ENCODE results near the gene PIR.

PIR gene

DNA sequence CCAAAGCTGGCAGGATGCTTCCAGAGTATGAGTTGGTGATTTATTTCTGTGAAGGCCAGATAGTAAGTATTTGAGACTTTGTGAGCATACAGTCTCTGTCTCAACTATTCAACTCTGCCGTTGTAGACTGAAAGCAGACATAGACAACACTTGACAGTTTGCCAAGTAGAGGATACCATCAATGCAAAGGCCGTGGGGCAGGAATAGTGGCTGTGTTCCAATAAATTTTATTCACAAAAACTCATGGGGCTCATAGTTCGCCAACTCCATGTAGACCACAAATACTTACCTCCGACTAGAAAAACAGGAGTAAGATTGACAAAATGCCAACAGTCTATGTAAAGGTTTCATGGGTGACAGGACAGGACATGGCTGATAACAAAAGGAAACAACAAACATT lies 3.7 kb upstream of the PIR start:
- DNase-seq (ENCODE audit: low read depth, low spot score): no peak

DNA sequence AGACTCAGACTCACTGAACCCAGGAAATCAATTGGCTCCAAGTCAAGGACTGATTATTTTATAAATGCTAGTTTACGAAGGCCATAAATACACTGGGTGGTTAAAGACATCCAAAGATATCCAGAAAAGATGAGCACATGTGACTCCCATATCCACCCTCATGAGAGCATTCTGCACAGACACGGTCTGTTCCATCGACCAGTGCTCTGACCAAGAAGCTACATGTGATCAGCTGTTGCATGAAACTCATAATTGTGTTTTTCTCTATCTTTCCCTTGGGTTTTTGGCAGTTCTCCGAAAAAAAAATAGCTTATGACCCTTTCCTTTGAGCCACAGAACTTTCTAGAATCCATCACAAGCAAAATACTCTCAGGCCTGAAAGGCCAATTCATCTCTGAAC lies 2.7 kb upstream of the PIR start:
- DNase-seq (ENCODE audit: low read depth, low spot score): no peak
- H3K4me3 ChIP-seq (ENCODE audit: low read length): no peak overlapping the region

More for the DNA sequence above, 3.7 kb upstream of the PIR start:
- H3K4me3 ChIP-seq (ENCODE audit: low read length): no peak overlapping the region

DNA sequence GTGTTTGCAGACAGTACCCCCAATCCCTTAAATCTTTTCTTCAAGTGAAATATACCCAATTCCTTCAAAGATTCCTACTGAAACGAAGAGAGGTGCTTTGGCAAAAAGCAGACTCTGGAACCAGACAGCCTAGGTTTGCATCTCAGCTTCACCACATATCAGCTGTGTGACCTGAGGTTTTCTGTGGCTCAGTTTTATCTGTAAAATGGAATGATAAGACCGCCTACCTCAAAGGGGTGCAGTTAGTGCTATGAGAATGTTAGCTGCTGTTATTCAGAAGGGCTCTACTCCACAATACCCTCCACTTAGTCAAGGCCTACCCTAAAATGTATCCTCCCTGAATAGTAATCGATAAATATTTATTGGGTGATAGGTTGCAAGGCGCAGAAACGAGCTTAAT lies 664 bp downstream of the PIR start:
- DNase-seq (ENCODE audit: low read depth, low spot score): no peak
- no peak overlapping the region for H3K4me3 ChIP-seq (ENCODE audit: low read length)

DNA sequence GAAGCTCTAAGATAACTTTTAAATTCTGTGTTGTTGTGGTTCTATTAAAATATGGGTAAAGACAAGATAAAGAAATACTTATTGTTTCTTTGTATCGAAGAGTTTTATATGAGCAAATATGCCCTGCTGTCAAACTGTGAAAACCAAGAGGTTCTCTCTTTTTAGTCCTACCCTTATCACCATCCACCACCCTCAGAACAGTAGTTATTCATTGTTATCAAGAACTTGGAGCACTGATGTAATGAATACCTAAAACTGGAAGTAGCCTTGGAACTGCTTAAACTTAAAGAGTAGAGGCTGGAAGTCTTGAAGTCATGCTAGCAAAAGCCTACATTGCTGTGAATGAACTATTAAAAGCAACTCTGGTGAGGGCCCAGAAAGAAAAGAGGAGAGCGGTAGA lies 9.2 kb downstream of the PIR start:
- no peak for DNase-seq (ENCODE audit: low read depth, low spot score)
- H3K4me3 ChIP-seq (ENCODE audit: low read length): no peak overlapping the region

DNA sequence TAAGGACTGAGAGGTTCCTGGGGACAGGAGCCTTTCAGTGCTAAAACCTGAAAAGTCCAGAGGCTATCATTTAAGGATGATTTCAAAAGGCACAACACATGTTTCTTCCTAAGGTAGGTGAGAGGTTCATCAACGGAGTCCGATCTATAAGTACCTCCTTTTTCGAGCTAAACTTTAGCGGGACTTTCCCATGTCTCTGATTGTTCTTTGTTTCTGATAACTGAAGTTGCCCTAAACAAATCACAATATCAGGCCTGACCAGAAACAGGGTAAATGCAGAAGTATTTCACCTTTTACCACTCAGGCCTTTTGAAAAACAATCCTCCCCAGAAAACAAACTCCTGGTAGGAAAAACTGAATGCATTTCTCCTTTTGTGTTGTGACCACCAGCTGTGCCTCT lies 17.6 kb downstream of the PIR start:
- H3K4me3 ChIP-seq (ENCODE audit: low read length): no peak overlapping the region
- no peak for DNase-seq (ENCODE audit: low read depth, low spot score)

DNA sequence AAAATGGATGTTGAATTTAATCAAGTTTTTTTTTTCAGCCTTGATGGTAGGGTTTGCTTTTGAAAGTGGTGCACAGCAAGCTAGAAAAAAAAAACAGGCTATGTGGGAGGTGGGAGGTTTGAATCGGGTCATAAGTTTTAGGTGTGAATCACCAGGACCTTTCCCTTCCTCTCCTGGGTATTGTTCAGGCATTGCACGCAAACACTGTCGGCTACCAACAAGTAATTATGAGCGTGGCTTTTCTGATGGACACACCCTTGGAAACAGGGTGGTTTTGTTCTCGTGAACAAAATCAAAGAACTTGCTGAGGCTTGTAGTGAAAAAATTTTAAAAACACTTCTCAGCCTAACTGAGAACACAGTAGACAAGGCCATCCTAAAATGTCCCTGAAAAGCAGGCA lies 18.1 kb downstream of the PIR start:
- DNase-seq (ENCODE audit: low read depth, low spot score): no peak
- H3K4me3 ChIP-seq (ENCODE audit: low read length): no peak overlapping the region

DNA sequence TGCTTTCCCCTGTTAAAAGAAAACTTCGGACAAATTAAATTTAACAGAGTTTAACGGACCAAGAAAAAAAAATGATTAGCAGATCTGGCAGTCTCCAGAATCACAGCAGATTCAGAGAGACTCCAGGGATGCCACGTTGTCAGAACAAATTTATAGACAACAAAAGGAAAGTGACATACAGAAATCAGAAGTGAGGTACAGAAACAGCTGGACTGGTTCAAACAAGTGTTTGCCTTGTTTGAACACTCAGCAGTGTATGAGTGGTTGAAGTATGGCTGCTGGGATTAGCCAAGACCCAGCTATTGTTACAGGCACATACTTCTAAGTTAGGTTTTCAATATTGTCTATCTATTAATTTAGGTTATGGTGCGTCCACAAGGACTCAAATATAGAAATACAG lies 19.1 kb downstream of the PIR start:
- no peak overlapping the region for H3K4me3 ChIP-seq (ENCODE audit: low read length)
- no peak for DNase-seq (ENCODE audit: low read depth, low spot score)

DNA sequence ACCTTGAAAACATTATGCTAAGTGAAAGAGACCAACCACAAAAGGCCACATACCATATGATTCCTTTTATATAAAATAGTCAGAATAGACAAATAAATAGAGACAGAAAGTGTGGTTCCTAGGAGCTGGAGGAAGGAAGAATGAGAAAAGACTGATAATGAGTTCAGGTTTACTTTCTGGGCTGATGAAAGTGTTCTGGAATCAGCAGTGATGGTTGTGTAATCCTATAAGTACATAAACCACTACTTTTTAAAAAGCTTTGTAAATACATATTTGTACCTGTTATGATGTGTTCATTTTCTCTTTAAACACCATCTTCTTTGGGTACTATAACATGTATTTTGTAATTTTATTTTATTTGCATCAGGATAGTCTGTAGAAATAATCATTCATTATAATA lies 20.6 kb downstream of the PIR start:
- DNase-seq (ENCODE audit: low read depth, low spot score): no peak
- no peak overlapping the region for H3K4me3 ChIP-seq (ENCODE audit: low read length)

DNA sequence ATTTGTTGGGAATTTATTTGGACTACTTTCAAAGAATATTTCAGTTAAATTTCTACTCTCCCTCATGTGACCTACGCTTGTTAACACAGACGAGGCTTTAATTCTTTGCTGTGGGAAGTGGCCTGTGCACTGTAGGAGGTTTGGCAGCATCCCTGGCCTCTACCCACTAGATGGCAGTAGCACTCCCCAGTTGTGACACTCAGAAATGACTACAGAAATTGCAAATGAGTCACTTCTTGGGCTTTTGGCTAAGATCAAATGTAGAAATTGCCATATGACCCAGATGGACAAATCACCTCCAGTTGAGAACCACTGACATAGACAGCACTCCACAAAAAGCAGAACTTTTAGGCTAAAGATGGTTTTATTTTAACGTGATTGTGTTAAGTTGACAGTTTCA lies 22.1 kb downstream of the PIR start:
- no peak overlapping the region for H3K4me3 ChIP-seq (ENCODE audit: low read length)
- DNase-seq (ENCODE audit: low read depth, low spot score): peak; percentile 19

DNA sequence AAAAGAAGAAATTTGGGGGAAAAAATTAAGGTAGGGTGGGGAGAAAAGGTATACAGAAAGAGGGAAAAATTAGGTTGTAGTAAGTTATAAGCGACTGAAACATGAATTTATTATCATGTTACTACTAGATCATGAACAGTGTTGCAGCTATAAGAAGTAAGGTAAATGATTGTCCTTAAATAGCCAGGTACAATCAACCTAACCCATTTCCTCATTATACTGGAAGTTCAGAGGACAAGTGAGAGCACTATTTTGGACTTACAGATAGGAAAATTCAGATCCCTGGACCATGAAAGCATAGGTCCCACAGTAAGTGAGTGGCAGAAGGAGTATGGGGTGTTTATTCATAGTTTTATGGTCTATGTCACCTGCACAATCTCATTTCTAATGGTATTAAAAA lies 23.5 kb downstream of the PIR start:
- no peak overlapping the region for H3K4me3 ChIP-seq (ENCODE audit: low read length)
- no peak for DNase-seq (ENCODE audit: low read depth, low spot score)

DNA sequence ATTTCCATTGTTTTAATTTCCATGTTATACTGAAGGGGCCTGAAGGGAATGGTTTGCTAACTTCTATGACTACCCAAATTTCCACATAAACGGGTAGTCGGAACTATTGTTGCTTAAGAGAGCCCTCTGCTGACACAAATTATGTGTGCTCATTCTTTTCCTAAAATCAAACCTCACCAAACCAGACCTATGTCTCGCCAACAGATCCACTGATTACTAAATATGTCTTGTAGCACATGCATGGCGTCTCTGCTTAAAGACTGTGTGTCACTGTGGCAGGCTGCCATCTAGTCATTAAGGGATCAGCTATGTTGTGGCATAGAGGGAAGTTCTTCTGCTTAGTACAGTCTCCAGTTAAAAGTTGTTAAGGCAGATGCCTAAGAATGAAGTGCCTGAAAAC lies 25.1 kb downstream of the PIR start:
- peak; percentile 14 for DNase-seq (ENCODE audit: low read depth, low spot score)
- no peak overlapping the region for H3K4me3 ChIP-seq (ENCODE audit: low read length)

DNA sequence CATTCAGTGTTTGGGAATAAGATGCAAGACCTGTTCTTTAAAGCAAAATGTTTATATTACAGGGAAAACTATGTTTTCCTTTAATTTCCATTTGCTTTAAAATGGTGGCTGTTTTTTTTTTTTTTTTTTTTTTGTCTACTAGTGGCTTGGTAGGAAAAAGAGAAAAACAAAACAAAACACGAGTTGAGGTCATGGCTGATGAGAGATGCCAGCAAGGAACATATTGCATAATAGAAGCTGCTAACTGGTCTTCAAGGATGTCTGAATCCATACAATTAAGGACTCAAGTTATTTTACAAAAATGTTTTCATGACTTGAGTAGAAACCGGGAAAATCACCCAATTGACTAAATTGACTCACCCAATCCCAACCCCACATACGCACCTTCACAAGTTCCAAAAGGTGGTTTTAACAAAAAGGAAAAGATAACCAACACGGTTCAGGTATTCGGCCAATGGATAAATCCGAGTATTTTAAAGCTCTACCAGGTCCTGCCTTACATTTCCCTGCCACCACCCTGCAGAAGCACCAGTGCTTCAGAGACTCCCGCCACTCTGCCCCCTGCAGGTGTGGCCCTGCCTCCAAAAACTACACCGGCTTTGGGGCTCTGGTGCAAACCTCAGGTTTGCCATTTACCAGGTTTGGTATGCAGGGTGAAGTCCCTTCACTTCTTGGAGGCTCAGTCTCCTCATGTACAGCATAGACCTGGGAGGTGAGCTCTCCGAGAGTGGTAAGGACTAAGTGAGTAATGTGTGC lies 27.1 kb downstream of the PIR start:
- DNase-seq (ENCODE audit: low read depth, low spot score): no peak
- no peak overlapping the region for H3K4me3 ChIP-seq (ENCODE audit: low read length)

DNA sequence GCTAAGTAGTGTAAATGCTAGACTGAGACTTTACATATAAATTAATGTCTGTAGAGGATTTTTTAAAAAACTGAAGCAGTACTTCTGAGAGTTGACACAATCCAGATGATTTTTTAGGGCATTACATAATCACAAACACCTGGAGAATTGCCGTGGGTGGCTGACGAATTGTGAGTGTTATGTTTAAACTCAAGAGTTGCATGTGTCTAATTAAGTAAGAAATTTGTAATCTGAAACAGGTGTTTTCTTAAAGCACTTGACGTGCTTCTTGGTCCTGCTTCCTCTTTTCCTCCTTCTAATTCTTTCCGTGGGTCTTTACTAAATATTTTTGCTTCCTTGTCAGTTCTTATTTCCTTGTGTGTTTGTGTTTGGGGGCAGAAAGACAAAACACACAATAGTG lies 27.8 kb downstream of the PIR start:
- H3K4me3 ChIP-seq (ENCODE audit: low read length): no peak overlapping the region
- DNase-seq (ENCODE audit: low read depth, low spot score): no peak

DNA sequence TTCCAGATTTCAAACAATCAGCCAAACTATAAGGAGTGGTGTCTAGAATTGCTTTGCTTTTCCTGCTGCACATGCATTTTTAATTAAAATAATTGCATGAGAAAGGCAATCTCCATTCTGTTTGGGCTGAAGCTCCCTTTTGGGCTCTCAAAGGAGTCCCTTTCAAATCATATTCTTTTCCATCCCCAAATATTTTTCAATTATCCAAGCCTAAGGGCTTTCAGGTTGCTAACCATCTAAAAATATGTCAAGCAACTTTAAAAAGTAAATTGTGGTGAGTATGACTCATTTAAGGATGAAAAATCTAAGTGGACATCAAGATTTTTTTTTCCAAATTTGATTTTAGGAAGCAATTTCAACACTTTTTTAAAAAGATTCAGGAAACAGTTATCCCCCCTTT lies 28.4 kb downstream of the PIR start:
- no peak overlapping the region for H3K4me3 ChIP-seq (ENCODE audit: low read length)
- no peak for DNase-seq (ENCODE audit: low read depth, low spot score)

DNA sequence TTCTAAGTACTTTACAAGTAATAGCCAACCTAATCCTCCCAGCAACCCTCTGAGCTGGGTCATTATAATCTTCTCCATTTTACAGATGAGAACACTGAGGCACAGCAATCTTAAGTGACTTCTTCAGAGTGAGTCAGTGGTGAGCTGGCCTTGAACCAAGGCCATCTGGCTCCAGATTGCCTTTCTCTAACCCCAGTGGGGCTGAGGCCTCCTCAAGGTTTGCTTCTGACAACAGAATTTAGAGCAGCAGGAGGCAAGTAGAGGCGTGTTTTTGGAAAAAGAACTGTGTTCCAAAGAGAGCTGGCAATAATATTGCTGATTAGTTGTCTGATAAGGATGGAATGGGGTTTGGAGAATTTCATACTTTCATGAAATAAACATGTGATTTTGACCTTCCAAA lies 41.2 kb downstream of the PIR start:
- H3K4me3 ChIP-seq (ENCODE audit: low read length): no peak overlapping the region
- no peak for DNase-seq (ENCODE audit: low read depth, low spot score)

DNA sequence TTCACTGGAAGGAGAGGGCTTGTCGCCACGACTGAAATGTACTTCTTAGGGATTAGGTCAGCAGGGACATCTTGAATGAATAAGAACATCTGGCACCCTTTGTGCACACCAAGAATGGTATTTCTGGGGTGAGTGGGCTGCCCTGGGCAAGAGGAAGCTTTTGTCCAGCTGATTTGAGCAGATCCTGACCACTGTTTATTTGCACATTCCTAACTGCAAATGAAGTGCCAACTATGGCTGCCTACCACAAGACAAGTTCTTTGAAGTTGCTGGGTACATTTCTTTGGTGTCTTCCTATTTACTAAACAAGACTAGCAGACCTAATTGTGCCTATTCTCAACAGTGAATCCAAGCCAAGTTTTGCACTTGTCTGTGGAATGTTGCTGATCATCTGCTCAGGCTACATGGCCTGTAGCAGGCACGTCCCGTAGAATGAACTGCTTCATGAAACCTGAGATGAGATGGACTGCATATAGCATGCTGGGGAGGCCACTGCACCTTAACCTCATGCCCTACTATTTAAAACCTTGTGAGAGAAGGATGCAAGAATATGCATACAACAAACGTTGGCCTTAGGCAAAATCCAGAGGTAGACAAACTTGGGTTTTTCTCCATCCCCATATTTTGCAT lies 45.0 kb downstream of the PIR start:
- no peak for DNase-seq (ENCODE audit: low read depth, low spot score)
- H3K4me3 ChIP-seq (ENCODE audit: low read length): no peak overlapping the region

DNA sequence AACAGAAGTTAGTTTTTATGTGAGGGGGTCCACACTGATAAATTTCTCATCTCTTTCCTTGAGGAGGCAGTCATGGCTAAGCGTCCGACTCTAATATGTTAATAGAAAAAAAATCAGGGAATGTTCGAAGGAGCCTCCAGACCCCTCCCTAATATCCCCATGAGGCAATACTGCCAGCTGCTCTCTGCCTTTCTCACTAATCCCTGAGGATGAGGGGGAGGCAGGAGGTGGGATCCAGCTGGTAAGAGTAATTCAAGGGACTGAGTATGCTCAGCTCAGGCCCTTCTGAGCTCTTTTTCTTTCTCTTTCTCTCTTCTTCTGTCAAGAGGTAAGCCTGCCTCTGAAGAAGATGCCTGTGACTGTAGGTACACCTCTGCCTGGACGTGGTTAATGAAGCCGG lies 51.7 kb downstream of the PIR start:
- no peak overlapping the region for H3K4me3 ChIP-seq (ENCODE audit: low read length)
- no peak for DNase-seq (ENCODE audit: low read depth, low spot score)

DNA sequence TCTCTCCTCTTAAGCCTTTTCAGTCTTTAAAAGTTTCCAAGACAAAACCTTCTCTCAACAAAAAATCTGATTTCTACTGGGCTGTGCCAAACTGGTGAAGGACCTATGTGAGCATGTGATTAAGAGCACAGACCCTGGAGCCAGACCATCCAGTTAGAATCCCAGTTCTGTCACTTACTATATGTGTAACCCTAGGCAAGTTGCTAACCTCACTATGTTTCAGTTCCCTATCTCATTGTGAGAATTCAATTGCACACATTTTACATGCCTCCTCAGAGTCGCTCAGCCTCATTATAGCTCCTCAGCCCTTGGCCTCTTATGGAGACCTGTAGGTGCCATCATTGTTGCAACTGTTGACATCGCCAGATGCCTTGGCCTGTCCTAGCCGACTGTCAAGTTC lies 54.8 kb downstream of the PIR start:
- H3K4me3 ChIP-seq (ENCODE audit: low read length): no peak overlapping the region
- DNase-seq (ENCODE audit: low read depth, low spot score): no peak

DNA sequence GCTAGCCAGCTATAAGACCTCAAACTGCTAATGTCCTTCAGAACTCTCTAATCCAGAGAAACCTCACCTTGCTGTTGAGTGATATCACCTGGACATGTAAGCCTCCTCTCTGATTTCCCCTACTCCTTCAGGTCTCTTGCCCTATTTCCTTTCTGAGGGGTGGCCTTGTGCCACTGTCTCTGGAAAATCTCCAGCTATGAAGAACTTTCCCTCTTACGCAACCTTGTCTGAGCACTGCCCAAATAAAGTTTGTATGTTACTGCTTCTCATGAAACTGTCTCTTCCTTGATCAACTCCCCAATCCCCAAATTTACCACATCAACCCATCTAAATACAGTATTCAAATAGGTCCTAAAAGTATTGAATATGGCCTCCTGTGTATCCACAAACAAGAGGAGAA lies 55.4 kb downstream of the PIR start:
- DNase-seq (ENCODE audit: low read depth, low spot score): no peak
- H3K4me3 ChIP-seq (ENCODE audit: low read length): no peak overlapping the region

DNA sequence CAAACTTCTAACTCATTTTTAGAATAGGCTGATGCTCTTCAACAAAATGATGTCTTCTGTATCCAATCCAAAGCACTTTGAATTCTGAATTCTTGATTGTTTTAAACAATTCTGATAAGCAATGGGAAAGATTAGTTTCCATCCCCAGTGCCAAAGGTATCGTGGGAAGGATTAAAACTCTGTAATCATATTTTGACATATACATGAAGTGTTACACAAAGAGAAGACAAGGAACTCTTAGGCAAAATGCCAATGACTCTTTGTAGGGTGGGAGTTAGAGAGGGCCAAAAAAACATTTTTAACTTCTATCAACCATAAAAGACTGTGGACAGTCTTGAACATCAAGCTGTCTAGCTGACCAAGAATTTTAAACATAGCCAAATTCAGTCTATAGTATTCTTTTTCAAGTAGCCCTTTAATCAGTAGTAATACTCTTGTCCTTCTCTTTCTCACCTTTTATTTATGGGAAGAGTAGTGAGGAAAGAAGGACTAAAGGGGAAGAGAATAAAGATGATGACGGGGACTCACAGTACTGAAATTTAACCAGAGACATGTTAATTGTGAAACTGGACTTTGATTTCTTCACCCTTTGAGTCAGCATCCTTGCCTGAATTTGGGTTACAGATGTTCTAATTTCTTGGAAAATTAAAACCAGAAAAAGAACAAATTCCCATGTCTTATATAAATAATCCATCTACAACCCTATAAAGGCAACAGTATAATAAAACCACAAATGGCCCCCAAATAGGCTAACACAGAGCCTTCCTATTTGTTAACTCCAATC lies 57.1 kb downstream of the PIR start:
- DNase-seq (ENCODE audit: low read depth, low spot score): no peak

More for the DNA sequence above, 57.1 kb downstream of the PIR start:
- H3K4me3 ChIP-seq (ENCODE audit: low read length): no peak overlapping the region
